ENCODE measurements around the gene RCSD1.

DNA sequence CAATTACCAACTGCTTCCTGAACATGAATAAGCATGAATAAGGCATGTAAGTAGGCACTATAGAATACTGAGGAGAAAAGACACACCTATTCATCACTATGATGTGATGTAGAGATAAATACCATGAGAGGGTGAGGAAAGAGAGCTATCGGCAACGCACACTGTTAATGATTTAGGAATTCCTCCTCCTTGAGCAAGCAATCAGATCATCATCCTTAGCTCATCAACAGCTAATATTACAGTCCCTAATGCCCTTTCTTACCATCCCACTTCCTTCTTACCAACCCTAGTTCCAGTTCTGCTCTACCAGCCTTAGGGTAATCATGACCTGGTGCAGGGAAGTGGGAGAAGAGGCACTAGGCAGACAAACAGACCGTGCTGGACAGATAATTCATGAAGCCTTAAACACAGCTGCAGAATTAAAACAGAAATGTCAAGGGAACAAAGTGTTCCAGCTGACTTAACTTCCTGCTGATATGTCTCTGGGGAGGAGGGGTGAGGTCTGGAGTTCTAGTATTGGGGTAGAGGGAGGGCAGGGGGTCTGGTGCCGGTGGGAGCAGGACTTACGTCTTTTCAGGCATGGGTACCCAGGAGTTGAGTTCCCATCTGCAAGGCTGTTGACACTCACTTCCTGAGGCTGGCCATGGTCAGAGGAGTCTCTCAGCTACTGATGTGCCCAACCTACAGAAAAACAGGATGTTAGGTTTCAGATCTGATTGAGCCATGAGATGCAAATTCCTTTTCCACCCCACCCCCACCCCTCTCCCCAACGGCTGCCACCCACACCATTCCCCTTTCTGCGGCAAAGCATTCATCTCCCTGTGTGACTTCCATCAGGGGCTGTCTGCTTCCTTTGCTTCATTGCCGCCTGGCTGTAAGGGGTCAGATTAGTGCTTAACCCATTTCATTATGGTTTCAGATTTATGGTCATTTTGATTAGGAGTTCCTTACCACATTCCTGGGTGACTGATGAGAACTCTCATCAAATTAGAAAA, 12.6 kb upstream of the RCSD1 start:
- TF ChIP-seq, protein P1, sequence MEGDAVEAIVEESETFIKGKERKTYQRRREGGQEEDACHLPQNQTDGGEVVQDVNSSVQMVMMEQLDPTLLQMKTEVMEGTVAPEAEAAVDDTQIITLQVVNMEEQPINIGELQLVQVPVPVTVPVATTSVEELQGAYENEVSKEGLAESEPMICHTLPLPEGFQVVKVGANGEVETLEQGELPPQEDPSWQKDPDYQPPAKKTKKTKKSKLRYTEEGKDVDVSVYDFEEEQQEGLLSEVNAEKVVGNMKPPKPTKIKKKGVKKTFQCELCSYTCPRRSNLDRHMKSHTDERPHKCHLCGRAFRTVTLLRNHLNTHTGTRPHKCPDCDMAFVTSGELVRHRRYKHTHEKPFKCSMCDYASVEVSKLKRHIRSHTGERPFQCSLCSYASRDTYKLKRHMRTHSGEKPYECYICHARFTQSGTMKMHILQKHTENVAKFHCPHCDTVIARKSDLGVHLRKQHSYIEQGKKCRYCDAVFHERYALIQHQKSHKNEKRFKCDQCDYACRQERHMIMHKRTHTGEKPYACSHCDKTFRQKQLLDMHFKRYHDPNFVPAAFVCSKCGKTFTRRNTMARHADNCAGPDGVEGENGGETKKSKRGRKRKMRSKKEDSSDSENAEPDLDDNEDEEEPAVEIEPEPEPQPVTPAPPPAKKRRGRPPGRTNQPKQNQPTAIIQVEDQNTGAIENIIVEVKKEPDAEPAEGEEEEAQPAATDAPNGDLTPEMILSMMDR (IDR thresholded peaks at IDR 0.05; ENCODE audit: low read depth, low read length) = no peak
- no peak for TF ChIP-seq EZH2phosphoT487 (IDR thresholded peaks at IDR 0.05; ENCODE audit: low read depth)
